GM19025 (cell line): ENCODE data around the gene CYLD.

ENCODE experiments used
- ATAC-seq: cut with Tn5 transposase; IDR thresholded peaks from one replicate; pipeline ENCODE4 v1.9.1; 2021; ENCODE audit warnings: mild to moderate bottlenecking, low read depth, moderate library complexity; ENCODE audit not compliant: unreplicated experiment

Gene CYLD

GRCh38 chr16:50774960-50775359 lies 33.1 kb downstream of the CYLD start:
- no peak for ATAC-seq

- ATAC-seq: no peak
Measured at GRCh38 chr16:50776037-50776436, 34.2 kb downstream of the CYLD start.

GRCh38 chr16:50778284-50779163 lies 36.6 kb downstream of the CYLD start:
- ATAC-seq: no peak

GRCh38 chr16:50781043-50781442 lies 39.2 kb downstream of the CYLD start:
- no peak for ATAC-seq

- ATAC-seq: no peak
Measured at GRCh38 chr16:50781518-50781917, 39.6 kb downstream of the CYLD start.

GRCh38 chr16:50789757-50790156 lies 47.9 kb downstream of the CYLD start:
- ATAC-seq: no peak

GRCh38 chr16:50791522-50791921 lies 49.6 kb downstream of the CYLD start:
- no peak for ATAC-seq

GRCh38 chr16:50796829-50797228 lies 54.9 kb downstream of the CYLD start:
- ATAC-seq: no peak

GRCh38 chr16:50797456-50797855 lies 55.6 kb downstream of the CYLD start:
- ATAC-seq: no peak

- no peak for ATAC-seq
Measured at GRCh38 chr16:50800074-50800473, 58.2 kb downstream of the CYLD start.

GRCh38 chr16:50801036-50801435 lies 59.1 kb downstream of the CYLD start:
- no peak for ATAC-seq

- no peak for ATAC-seq
Measured at GRCh38 chr16:50802000-50802399, 60.1 kb downstream of the CYLD start.

GRCh38 chr16:50802961-50803360 lies 61.1 kb downstream of the CYLD start:
- ATAC-seq: no peak

- no peak for ATAC-seq
Measured at GRCh38 chr16:50804290-50804907, 62.5 kb downstream of the CYLD start.

GRCh38 chr16:50806099-50807062 lies 64.5 kb downstream of the CYLD start:
- ATAC-seq: peak; percentile 73

- no peak for ATAC-seq
Measured at GRCh38 chr16:50808929-50809538, 67.1 kb downstream of the CYLD start.

GRCh38 chr16:50809561-50809960 lies 67.7 kb downstream of the CYLD start:
- ATAC-seq: peak; percentile 44

- ATAC-seq: no peak
Measured at GRCh38 chr16:50810241-50810965, 68.5 kb downstream of the CYLD start.

- ATAC-seq: no peak
Measured at GRCh38 chr16:50812046-50812445, 70.2 kb downstream of the CYLD start.
